ENCODE results near the gene CLN6. TPM values are rescaled to one million over a fixed set of nuclear protein-coding genes. Genes with fewer than 3 reads are reported as not detected.

The CLN6 gene
- total RNA-seq, 3 donors from 2014 or later (not counting 1 experiment from before 2014, with no cell fraction given) = 14.9 to 19.0 (median 15.5) TPM

DNA sequence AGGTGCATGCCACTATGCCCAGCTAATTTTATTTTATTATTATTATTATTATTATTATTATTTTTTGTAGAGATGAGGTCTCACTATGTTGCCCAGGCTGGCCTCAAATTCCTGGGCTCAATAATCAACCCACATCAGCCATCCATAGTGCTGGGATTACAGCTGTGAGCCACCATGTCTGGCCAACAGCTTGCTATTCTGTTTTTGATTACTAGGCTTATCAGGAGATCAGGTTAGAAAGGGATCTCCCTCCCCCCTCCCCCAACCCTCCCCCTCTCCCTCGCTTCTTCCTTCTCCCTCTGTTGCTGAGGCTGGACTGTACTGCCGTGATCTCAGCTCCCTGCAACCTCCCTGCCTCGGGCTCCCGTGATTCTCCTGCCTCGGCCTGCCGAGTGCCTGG lies 8.6 kb downstream of the CLN6 start:
- H3K27me3 Mint-ChIP-seq (ENCODE audit: low read depth in 2 of 2) = no peaks in the 10 kb centered on the region
- H3K4me1 Mint-ChIP-seq = peaks cover 9 to 14% of the 10 kb centered on the region in 2 donors
- ATAC-seq (no peak), DNase-seq (no peak)
- 94% methylated on average over 5 of the region's 6 CpGs for WGBS (ENCODE audit: insufficient coverage)
- H3K9me3 Mint-ChIP-seq = no peaks in the 10 kb centered on the region
- Histone ChIP-seq H3K4me3 (ENCODE audit: low read length) (no peak overlapping the region), H3K9me3 (ENCODE audit: control insufficient read depth, insufficient read depth, low read length) (no peaks in the 10 kb centered on the region), H3K27me3 (ENCODE audit: control insufficient read depth, insufficient read depth, low read length) (no peaks in the 10 kb centered on the region), H3K36me3 (ENCODE audit: control insufficient read depth, insufficient read depth, low read length) (peaks cover 4% of the 10 kb centered on the region), H3K4me1 (ENCODE audit: control insufficient read depth, insufficient read depth, low read length) (no peaks in the 10 kb centered on the region), H3K27ac (ENCODE audit: low read length) (no peak overlapping the region)
- intact Hi-C loops (cut with micrococcal nuclease) = no loop called here
- TF ChIP-seq, protein P1, sequence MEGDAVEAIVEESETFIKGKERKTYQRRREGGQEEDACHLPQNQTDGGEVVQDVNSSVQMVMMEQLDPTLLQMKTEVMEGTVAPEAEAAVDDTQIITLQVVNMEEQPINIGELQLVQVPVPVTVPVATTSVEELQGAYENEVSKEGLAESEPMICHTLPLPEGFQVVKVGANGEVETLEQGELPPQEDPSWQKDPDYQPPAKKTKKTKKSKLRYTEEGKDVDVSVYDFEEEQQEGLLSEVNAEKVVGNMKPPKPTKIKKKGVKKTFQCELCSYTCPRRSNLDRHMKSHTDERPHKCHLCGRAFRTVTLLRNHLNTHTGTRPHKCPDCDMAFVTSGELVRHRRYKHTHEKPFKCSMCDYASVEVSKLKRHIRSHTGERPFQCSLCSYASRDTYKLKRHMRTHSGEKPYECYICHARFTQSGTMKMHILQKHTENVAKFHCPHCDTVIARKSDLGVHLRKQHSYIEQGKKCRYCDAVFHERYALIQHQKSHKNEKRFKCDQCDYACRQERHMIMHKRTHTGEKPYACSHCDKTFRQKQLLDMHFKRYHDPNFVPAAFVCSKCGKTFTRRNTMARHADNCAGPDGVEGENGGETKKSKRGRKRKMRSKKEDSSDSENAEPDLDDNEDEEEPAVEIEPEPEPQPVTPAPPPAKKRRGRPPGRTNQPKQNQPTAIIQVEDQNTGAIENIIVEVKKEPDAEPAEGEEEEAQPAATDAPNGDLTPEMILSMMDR (IDR thresholded peaks at IDR 0.05) = no peak
- H3K4me3 Mint-ChIP-seq = no peak overlapping the region
- no peak overlapping the region for H3K27ac Mint-ChIP-seq
- H3K36me3 Mint-ChIP-seq = no peaks in the 10 kb centered on the region

GRCh38 chr15:68220489-68220888 lies 9.0 kb downstream of the CLN6 start:
- no peaks in the 10 kb centered on the region for H3K9me3 Mint-ChIP-seq
- DNase-seq = no peak
- no peaks in the 10 kb centered on the region for H3K27me3 Mint-ChIP-seq (ENCODE audit: low read depth in 2 of 2)
- TF ChIP-seq, protein P1 (IDR thresholded peaks at IDR 0.05) = no peak
- no peak for ATAC-seq
- Histone ChIP-seq H3K27ac (ENCODE audit: low read length) (no peak overlapping the region), H3K4me1 (ENCODE audit: control insufficient read depth, insufficient read depth, low read length) (no peaks in the 10 kb centered on the region), H3K27me3 (ENCODE audit: control insufficient read depth, insufficient read depth, low read length) (no peaks in the 10 kb centered on the region), H3K4me3 (ENCODE audit: low read length) (no peak overlapping the region), H3K36me3 (ENCODE audit: control insufficient read depth, insufficient read depth, low read length) (peaks cover 4% of the 10 kb centered on the region), H3K9me3 (ENCODE audit: control insufficient read depth, insufficient read depth, low read length) (no peaks in the 10 kb centered on the region)
- WGBS (ENCODE audit: insufficient coverage) = 91% methylated on average over 2 of the region's 2 CpGs
- H3K27ac Mint-ChIP-seq = no peak overlapping the region
- H3K4me3 Mint-ChIP-seq = no peak overlapping the region
- intact Hi-C loops (cut with micrococcal nuclease) = no loop called here
- no peaks in the 10 kb centered on the region for H3K36me3 Mint-ChIP-seq
- peaks cover 9 to 14% of the 10 kb centered on the region in 2 donors for H3K4me1 Mint-ChIP-seq

DNA sequence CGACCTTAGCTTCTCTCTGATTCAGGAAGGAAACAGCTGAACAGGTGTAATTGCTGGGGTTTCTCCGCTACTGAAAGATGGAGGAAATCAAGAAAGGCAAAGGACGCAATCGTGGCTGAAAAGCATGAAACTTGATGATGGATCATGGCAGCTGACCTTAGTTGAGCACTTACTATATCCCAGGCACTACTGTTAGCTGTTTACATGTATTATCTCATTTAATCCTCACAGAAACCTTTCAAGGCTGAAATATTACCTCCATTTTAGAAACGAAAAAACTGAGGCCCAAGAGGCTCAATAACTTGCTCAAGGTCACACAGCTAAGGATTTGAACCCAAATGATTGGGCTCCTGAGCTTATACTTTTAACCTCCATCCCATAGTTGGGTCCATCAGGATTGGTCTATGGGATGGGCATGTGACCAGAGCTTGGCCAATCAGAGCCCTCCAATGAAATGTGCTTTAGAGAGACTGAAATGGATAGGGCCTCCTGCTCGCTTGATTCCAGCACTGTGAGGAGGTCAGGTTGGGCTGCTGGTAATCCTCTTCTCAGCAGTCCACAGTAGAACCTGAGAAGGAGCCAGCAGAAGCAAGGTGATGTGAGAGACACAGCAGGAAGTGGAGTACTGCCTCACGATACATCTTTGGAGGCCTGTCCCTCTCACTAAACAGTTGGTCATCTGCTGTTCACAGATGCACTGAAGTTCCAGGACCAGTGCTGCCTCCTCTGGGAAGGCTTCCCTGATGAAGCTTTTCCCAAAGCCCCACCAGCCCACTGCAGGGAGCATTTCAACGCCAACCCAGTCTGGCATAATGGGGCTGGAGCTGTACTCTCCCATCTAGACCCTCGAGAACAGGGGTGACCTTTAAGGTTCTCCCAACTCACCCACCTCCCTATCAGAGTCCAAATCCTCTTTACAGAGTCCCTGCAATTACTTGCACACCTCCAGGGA lies 10.4 kb downstream of the CLN6 start:
- intact Hi-C loops (cut with micrococcal nuclease) = no loop called here
- TF ChIP-seq, protein P1 (IDR thresholded peaks at IDR 0.05) = no peak
- no peaks in the 10 kb centered on the region for H3K4me1 ChIP-seq (ENCODE audit: control insufficient read depth, insufficient read depth, low read length)
- H3K36me3 ChIP-seq (ENCODE audit: control insufficient read depth, insufficient read depth, low read length) = peaks cover 4% of the 10 kb centered on the region
- 94% methylated on average over 9 of the region's 9 CpGs for WGBS (ENCODE audit: insufficient coverage)
- H3K4me3 ChIP-seq (ENCODE audit: low read length) = no peak overlapping the region
- Mint-ChIP-seq H3K36me3 (no peaks in the 10 kb centered on the region), H3K4me3 (no peak overlapping the region), H3K4me1 (peaks cover 5% of the 10 kb centered on the region in 2 donors), H3K27ac (no peak overlapping the region), H3K9me3 (no peaks in the 10 kb centered on the region), H3K27me3 (ENCODE audit: low read depth in 2 of 2) (no peaks in the 10 kb centered on the region)
- DNase-seq = no peak
- H3K9me3 ChIP-seq (ENCODE audit: control insufficient read depth, insufficient read depth, low read length) = no peaks in the 10 kb centered on the region
- no peaks in the 10 kb centered on the region for H3K27me3 ChIP-seq (ENCODE audit: control insufficient read depth, insufficient read depth, low read length)
- ATAC-seq = no peak
- H3K27ac ChIP-seq (ENCODE audit: low read length) = no peak overlapping the region

All from natural killer cell (primary cell).